ENCODE measurements around the gene LGALS3BP. TPM values are rescaled to one million over a fixed set of nuclear protein-coding genes. Genes with fewer than 3 reads are reported as not detected.

The LGALS3BP gene
- total and polyA plus RNA-seq, 2 of the 13 experiments (the other 11 are each of a cell fraction or from before 2014, with no cell fraction given): 137 to 332 TPM

DNA sequence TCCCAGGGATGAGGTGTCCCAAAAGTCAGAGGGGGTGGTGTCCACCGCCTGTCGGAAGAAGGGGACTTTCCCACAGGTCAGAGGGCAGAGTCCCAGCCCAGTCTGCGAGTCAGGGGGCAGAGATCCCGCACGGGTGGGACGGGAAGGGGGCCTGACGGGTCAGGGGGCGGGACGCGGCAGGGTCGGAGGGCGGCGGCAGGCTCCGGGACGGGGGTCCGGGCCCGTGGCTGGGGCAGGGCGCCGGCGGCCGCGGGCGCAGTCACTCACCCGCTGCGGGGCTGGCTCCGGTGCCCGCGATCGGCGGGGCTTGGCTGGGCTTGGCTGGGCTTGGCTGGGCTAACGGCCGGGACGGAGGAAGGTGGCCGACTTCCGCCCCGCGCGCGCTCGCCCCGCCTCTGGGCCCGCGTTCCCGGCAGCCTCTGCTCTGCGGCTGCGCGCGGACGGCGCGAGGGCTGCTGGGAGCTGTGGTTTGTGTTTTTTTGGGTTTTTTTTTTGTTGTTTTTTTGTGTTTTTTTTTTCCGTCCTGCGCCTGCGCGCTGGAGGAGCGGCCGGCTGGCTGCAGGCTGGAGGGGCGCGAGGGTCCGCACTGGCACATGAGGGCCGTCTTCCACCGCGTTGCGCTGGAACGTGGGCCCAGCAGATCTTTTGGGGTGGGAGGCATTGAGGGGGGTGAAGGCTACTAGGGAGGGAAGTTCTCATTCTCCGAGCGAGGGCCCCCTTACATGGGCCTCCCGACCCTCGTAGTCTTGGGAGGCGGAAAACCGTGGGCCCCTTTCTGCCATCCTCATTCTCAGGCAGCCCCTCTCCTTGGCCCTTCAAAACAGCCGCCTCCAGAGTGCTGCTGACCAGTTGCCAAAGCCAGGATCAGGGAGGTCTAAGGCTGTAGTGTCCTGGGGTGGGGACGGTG lies 29.9 kb upstream of the LGALS3BP start, which contains the start of gene CANT1 (continued):
- TF ChIP-seq, protein P1, sequence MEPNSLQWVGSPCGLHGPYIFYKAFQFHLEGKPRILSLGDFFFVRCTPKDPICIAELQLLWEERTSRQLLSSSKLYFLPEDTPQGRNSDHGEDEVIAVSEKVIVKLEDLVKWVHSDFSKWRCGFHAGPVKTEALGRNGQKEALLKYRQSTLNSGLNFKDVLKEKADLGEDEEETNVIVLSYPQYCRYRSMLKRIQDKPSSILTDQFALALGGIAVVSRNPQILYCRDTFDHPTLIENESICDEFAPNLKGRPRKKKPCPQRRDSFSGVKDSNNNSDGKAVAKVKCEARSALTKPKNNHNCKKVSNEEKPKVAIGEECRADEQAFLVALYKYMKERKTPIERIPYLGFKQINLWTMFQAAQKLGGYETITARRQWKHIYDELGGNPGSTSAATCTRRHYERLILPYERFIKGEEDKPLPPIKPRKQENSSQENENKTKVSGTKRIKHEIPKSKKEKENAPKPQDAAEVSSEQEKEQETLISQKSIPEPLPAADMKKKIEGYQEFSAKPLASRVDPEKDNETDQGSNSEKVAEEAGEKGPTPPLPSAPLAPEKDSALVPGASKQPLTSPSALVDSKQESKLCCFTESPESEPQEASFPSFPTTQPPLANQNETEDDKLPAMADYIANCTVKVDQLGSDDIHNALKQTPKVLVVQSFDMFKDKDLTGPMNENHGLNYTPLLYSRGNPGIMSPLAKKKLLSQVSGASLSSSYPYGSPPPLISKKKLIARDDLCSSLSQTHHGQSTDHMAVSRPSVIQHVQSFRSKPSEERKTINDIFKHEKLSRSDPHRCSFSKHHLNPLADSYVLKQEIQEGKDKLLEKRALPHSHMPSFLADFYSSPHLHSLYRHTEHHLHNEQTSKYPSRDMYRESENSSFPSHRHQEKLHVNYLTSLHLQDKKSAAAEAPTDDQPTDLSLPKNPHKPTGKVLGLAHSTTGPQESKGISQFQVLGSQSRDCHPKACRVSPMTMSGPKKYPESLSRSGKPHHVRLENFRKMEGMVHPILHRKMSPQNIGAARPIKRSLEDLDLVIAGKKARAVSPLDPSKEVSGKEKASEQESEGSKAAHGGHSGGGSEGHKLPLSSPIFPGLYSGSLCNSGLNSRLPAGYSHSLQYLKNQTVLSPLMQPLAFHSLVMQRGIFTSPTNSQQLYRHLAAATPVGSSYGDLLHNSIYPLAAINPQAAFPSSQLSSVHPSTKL (CRISPR knock-in tag; IDR thresholded peaks at IDR 0.05): peak; percentile 26; the same call in 1 of the 2 replicates
- TF ChIP-seq, protein P2, sequence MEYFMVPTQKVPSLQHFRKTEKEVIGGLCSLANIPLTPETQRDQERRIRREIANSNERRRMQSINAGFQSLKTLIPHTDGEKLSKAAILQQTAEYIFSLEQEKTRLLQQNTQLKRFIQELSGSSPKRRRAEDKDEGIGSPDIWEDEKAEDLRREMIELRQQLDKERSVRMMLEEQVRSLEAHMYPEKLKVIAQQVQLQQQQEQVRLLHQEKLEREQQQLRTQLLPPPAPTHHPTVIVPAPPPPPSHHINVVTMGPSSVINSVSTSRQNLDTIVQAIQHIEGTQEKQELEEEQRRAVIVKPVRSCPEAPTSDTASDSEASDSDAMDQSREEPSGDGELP (IDR thresholded peaks at IDR 0.05; ENCODE audit: borderline replicate concordance, low read depth): no peak
- TF ChIP-seq ZNF569 (CRISPR knock-in tag; IDR thresholded peaks at IDR 0.05; ENCODE audit: borderline replicate concordance) (0 out of 2 replicates have a peak, but pooled peaks have one; percentile 30), ZNF101 (CRISPR knock-in tag; IDR thresholded peaks at IDR 0.05; ENCODE audit: borderline replicate concordance, low read depth) (no peak), ZNF34 (CRISPR knock-in tag; IDR thresholded peaks at IDR 0.05; ENCODE audit: borderline replicate concordance) (no peak), GATA4 (IDR thresholded peaks at IDR 0.05; ENCODE audit: borderline replicate concordance, low read depth) (peak; percentile 21; the same call in 1 of the 2 replicates), KDM1A (CRISPR knock-in tag; IDR thresholded peaks at IDR 0.05) (no peak), KDM3A (CRISPR knock-in tag; IDR thresholded peaks at IDR 0.05; ENCODE audit: low read depth) (no peak), SNAI1 (CRISPR knock-in tag; IDR thresholded peaks at IDR 0.05; ENCODE audit: borderline replicate concordance) (no peak), ZNF562 (CRISPR knock-in tag; IDR thresholded peaks at IDR 0.05; ENCODE audit: borderline replicate concordance) (no peak), KLF6 (CRISPR knock-in tag; IDR thresholded peaks at IDR 0.05) (peak; percentile 65; the same call in 1 of the 2 replicates)
- TF ChIP-seq, protein P3, sequence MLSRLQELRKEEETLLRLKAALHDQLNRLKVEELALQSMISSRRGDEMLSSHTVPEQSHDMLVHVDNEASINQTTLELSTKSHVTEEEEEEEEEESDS (CRISPR knock-in tag; IDR thresholded peaks at IDR 0.05; ENCODE audit: borderline replicate concordance): no peak
- TF ChIP-seq, protein P4, sequence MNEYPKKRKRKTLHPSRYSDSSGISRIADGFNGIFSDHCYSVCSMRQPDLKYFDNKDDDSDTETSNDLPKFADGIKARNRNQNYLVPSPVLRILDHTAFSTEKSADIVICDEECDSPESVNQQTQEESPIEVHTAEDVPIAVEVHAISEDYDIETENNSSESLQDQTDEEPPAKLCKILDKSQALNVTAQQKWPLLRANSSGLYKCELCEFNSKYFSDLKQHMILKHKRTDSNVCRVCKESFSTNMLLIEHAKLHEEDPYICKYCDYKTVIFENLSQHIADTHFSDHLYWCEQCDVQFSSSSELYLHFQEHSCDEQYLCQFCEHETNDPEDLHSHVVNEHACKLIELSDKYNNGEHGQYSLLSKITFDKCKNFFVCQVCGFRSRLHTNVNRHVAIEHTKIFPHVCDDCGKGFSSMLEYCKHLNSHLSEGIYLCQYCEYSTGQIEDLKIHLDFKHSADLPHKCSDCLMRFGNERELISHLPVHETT (CRISPR knock-in tag; conservative IDR thresholded peaks at IDR 0.05): 0 out of 2 replicates have a peak, but pooled peaks have one; percentile 22
- TF ChIP-seq, protein P5, sequence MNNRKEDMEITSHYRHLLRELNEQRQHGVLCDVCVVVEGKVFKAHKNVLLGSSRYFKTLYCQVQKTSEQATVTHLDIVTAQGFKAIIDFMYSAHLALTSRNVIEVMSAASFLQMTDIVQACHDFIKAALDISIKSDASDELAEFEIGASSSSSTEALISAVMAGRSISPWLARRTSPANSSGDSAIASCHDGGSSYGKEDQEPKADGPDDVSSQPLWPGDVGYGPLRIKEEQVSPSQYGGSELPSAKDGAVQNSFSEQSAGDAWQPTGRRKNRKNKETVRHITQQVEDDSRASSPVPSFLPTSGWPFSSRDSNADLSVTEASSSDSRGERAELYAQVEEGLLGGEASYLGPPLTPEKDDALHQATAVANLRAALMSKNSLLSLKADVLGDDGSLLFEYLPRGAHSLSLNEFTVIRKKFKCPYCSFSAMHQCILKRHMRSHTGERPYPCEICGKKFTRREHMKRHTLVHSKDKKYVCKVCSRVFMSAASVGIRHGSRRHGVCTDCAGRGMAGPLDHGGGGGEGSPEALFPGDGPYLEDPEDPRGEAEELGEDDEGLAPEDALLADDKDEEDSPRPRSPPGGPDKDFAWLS (CRISPR knock-in tag; IDR thresholded peaks at IDR 0.05; ENCODE audit: borderline replicate concordance): no peak

Measured in HepG2 (cell line).